Measurements from ENCODE around the gene ENTHD1.

ENTHD1 gene

GRCh38 chr22:39825661-39826102 is 67.9 kb downstream of the ENTHD1 start:
- TF ChIP-seq POLR2A (IDR thresholded peaks at IDR 0.05; ENCODE audit: low read depth, low read length) = no peak
- no peak for TF ChIP-seq TAF1 (IDR thresholded peaks at IDR 0.05; ENCODE audit: borderline replicate concordance, low read depth, low read length)
- TF ChIP-seq POLR2AphosphoS5 (IDR thresholded peaks at IDR 0.05; ENCODE audit: low read depth, low read length) = no peak
- FAIRE-seq = no peak

GRCh38 chr22:39821008-39821407 is 72.6 kb downstream of the ENTHD1 start:
- FAIRE-seq (no peak), DNase-seq (ENCODE audit: insufficient read length) (no peak)

More at GRCh38 chr22:39825661-39826102, 67.9 kb downstream of the ENTHD1 start:
- DNase-seq (ENCODE audit: insufficient read length) = no peak

GRCh38 chr22:39820256-39820655 is 73.3 kb downstream of the ENTHD1 start:
- no peak for FAIRE-seq
- no peak for DNase-seq (ENCODE audit: insufficient read length)
- TF ChIP-seq POLR2AphosphoS5 (IDR thresholded peaks at IDR 0.05; ENCODE audit: low read depth, low read length) (no peak), TAF1 (IDR thresholded peaks at IDR 0.05; ENCODE audit: borderline replicate concordance, low read depth, low read length) (no peak), POLR2A (IDR thresholded peaks at IDR 0.05; ENCODE audit: low read depth, low read length) (no peak)

More at GRCh38 chr22:39821008-39821407, 72.6 kb downstream of the ENTHD1 start:
- TF ChIP-seq POLR2AphosphoS5 (IDR thresholded peaks at IDR 0.05; ENCODE audit: low read depth, low read length) = no peak
- TF ChIP-seq POLR2A (IDR thresholded peaks at IDR 0.05; ENCODE audit: low read depth, low read length) = no peak
- no peak for TF ChIP-seq TAF1 (IDR thresholded peaks at IDR 0.05; ENCODE audit: borderline replicate concordance, low read depth, low read length)

GRCh38 chr22:39819429-39819828 is 74.1 kb downstream of the ENTHD1 start:
- DNase-seq (ENCODE audit: insufficient read length) (no peak), FAIRE-seq (no peak)
- TF ChIP-seq POLR2A (IDR thresholded peaks at IDR 0.05; ENCODE audit: low read depth, low read length) = no peak
- no peak for TF ChIP-seq POLR2AphosphoS5 (IDR thresholded peaks at IDR 0.05; ENCODE audit: low read depth, low read length)
- no peak for TF ChIP-seq TAF1 (IDR thresholded peaks at IDR 0.05; ENCODE audit: borderline replicate concordance, low read depth, low read length)

- FAIRE-seq = no peak
- no peak for DNase-seq (ENCODE audit: insufficient read length)
- no peak for TF ChIP-seq POLR2A (IDR thresholded peaks at IDR 0.05; ENCODE audit: low read depth, low read length)
- no peak for TF ChIP-seq POLR2AphosphoS5 (IDR thresholded peaks at IDR 0.05; ENCODE audit: low read depth, low read length)
- TF ChIP-seq TAF1 (IDR thresholded peaks at IDR 0.05; ENCODE audit: borderline replicate concordance, low read depth, low read length) = no peak
Measured at GRCh38 chr22:39818094-39818493, 75.5 kb downstream of the ENTHD1 start.

GRCh38 chr22:39815932-39816331 is 77.6 kb downstream of the ENTHD1 start:
- no peak for DNase-seq (ENCODE audit: insufficient read length)
- TF ChIP-seq POLR2A (IDR thresholded peaks at IDR 0.05; ENCODE audit: low read depth, low read length) (no peak), TAF1 (IDR thresholded peaks at IDR 0.05; ENCODE audit: borderline replicate concordance, low read depth, low read length) (no peak), POLR2AphosphoS5 (IDR thresholded peaks at IDR 0.05; ENCODE audit: low read depth, low read length) (no peak)
- no peak for FAIRE-seq

- no peak for FAIRE-seq
- TF ChIP-seq POLR2AphosphoS5 (IDR thresholded peaks at IDR 0.05; ENCODE audit: low read depth, low read length) = no peak
- no peak for TF ChIP-seq TAF1 (IDR thresholded peaks at IDR 0.05; ENCODE audit: borderline replicate concordance, low read depth, low read length)
- no peak for TF ChIP-seq POLR2A (IDR thresholded peaks at IDR 0.05; ENCODE audit: low read depth, low read length)
- DNase-seq (ENCODE audit: insufficient read length) = no peak
Measured at GRCh38 chr22:39814899-39815298, 78.7 kb downstream of the ENTHD1 start.

- DNase-seq (ENCODE audit: insufficient read length) = no peak
- FAIRE-seq = no peak
- no peak for TF ChIP-seq TAF1 (IDR thresholded peaks at IDR 0.05; ENCODE audit: borderline replicate concordance, low read depth, low read length)
- TF ChIP-seq POLR2AphosphoS5 (IDR thresholded peaks at IDR 0.05; ENCODE audit: low read depth, low read length) = no peak
- TF ChIP-seq POLR2A (IDR thresholded peaks at IDR 0.05; ENCODE audit: low read depth, low read length) = no peak
Measured at GRCh38 chr22:39809772-39810557, 83.6 kb downstream of the ENTHD1 start.

- FAIRE-seq = no peak
- TF ChIP-seq TAF1 (IDR thresholded peaks at IDR 0.05; ENCODE audit: borderline replicate concordance, low read depth, low read length) (no peak), POLR2AphosphoS5 (IDR thresholded peaks at IDR 0.05; ENCODE audit: low read depth, low read length) (no peak), POLR2A (IDR thresholded peaks at IDR 0.05; ENCODE audit: low read depth, low read length) (no peak)
- DNase-seq (ENCODE audit: insufficient read length) = no peak
Measured at GRCh38 chr22:39808081-39808480, 85.5 kb downstream of the ENTHD1 start.

- no peak for DNase-seq (ENCODE audit: insufficient read length)
- TF ChIP-seq TAF1 (IDR thresholded peaks at IDR 0.05; ENCODE audit: borderline replicate concordance, low read depth, low read length) = no peak
- no peak for TF ChIP-seq POLR2AphosphoS5 (IDR thresholded peaks at IDR 0.05; ENCODE audit: low read depth, low read length)
- TF ChIP-seq POLR2A (IDR thresholded peaks at IDR 0.05; ENCODE audit: low read depth, low read length) = no peak
Measured at GRCh38 chr22:39806109-39806508, 87.5 kb downstream of the ENTHD1 start.

GRCh38 chr22:39805117-39805516 is 88.4 kb downstream of the ENTHD1 start:
- FAIRE-seq = no peak
- no peak for DNase-seq (ENCODE audit: insufficient read length)
- TF ChIP-seq TAF1 (IDR thresholded peaks at IDR 0.05; ENCODE audit: borderline replicate concordance, low read depth, low read length) (no peak), POLR2AphosphoS5 (IDR thresholded peaks at IDR 0.05; ENCODE audit: low read depth, low read length) (no peak), POLR2A (IDR thresholded peaks at IDR 0.05; ENCODE audit: low read depth, low read length) (no peak)

More at GRCh38 chr22:39806109-39806508, 87.5 kb downstream of the ENTHD1 start:
- FAIRE-seq = no peak

GRCh38 chr22:39802682-39803081 is 90.9 kb downstream of the ENTHD1 start:
- no peak for FAIRE-seq
- DNase-seq (ENCODE audit: insufficient read length) = no peak
- no peak for TF ChIP-seq TAF1 (IDR thresholded peaks at IDR 0.05; ENCODE audit: borderline replicate concordance, low read depth, low read length)
- no peak for TF ChIP-seq POLR2AphosphoS5 (IDR thresholded peaks at IDR 0.05; ENCODE audit: low read depth, low read length)
- no peak for TF ChIP-seq POLR2A (IDR thresholded peaks at IDR 0.05; ENCODE audit: low read depth, low read length)
